Ishikawa (cell line): ENCODE measurements around the gene DCLRE1B.

Source experiments
- CEBPB ChIP-seq: IDR thresholded peaks from 2 replicates; pipeline ENCODE4 v1.6.1; 2012
- CREB1 ChIP-seq: IDR thresholded peaks from 2 replicates; pipeline ENCODE4 v1.6.1; 2012; ENCODE audit warnings: low read depth
- EGR1 ChIP-seq: IDR thresholded peaks from 2 replicates; pipeline ENCODE4 v1.6.1; 2012
- EP300 ChIP-seq: IDR thresholded peaks from 2 replicates; pipeline ENCODE4 v1.6.1; 2012; ENCODE audit warnings: borderline replicate concordance
- FOXM1 ChIP-seq: IDR thresholded peaks from 2 replicates; pipeline ENCODE4 v1.6.1; 2012; ENCODE audit warnings: low read depth, borderline replicate concordance
- NFIC ChIP-seq: IDR thresholded peaks from 2 replicates; pipeline ENCODE4 v1.6.1; 2012
- TAF1 ChIP-seq: IDR thresholded peaks from 2 replicates; pipeline ENCODE4 v1.6.1; 2012; ENCODE audit warnings: low read depth, mild to moderate bottlenecking
- TCF12 ChIP-seq: IDR thresholded peaks from 2 replicates; pipeline ENCODE4 v1.6.1; 2012; ENCODE audit warnings: low read depth
- TEAD4 ChIP-seq: IDR thresholded peaks from 2 replicates; pipeline ENCODE4 v1.6.1; 2012
- YY1 ChIP-seq: IDR thresholded peaks from 2 replicates; pipeline ENCODE4 v1.6.1; 2012; ENCODE audit warnings: low read depth
- ZBTB7A ChIP-seq: IDR thresholded peaks from 2 replicates; pipeline ENCODE4 v1.6.1; 2012; ENCODE audit warnings: low read depth
- TF ChIP-seq, protein P1 (sequence below): IDR thresholded peaks from 2 replicates; pipeline ENCODE4 v1.6.1; 2012
- TF ChIP-seq, protein P2 (sequence below): IDR thresholded peaks from 2 replicates; pipeline ENCODE4 v1.6.1; 2012
- TF ChIP-seq, protein P3 (sequence below): IDR thresholded peaks from 2 replicates; pipeline ENCODE4 v1.6.1; 2012; ENCODE audit warnings: low read depth, mild to moderate bottlenecking

DCLRE1B gene

DNA sequence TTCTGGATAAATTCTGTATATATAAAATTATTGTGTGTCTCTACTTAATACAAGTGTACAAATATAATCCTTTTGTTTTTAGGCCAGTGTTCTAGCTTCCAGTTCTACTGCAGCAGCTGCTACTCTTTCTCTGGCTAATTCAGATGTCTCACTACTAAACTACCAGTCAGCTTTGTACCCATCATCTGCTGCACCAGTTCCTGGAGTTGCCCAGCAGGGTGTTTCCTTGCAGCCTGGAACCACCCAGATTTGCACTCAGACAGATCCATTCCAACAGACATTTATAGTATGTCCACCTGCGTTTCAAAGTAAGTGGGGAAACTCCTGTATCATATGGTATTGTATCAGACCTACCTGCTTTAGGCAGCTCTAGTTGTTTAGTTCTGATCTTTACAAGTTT, 52.9 kb downstream of the DCLRE1B start:
- TF ChIP-seq CEBPB (no peak), EP300 (no peak), NFIC (no peak), TCF12 (no peak), ZBTB7A (no peak), YY1 (no peak), EGR1 (no peak)
- TF ChIP-seq, protein P1, sequence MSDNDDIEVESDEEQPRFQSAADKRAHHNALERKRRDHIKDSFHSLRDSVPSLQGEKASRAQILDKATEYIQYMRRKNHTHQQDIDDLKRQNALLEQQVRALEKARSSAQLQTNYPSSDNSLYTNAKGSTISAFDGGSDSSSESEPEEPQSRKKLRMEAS: no peak

DNA sequence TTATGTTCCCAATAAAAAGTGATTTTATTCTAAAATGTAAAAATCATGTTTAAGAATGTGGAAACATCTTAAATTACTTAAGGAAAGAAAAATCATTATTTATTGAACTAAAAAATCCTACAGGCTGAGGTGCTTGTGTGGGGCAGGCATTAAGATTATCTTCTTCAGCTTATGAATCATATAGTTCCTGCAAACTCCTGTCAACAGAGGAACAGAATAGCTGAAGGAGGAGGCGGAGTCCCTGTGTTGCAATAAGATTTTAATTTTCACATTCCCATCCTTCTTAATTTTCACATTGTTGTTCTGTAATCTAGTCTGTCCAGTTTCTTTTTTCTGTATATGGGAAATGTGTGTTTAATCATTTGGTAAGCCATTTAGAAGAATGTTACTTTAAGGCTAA, 53.6 kb downstream of the DCLRE1B start:
- TF ChIP-seq, protein P2, sequence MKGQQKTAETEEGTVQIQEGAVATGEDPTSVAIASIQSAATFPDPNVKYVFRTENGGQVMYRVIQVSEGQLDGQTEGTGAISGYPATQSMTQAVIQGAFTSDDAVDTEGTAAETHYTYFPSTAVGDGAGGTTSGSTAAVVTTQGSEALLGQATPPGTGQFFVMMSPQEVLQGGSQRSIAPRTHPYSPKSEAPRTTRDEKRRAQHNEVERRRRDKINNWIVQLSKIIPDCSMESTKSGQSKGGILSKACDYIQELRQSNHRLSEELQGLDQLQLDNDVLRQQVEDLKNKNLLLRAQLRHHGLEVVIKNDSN: no peak
- TF ChIP-seq CEBPB (no peak), ZBTB7A (no peak), EP300 (no peak), YY1 (no peak), CREB1 (no peak), FOXM1 (no peak), NFIC (no peak), TCF12 (no peak)
- TF ChIP-seq, protein P1: no peak
- TF ChIP-seq, protein P3, sequence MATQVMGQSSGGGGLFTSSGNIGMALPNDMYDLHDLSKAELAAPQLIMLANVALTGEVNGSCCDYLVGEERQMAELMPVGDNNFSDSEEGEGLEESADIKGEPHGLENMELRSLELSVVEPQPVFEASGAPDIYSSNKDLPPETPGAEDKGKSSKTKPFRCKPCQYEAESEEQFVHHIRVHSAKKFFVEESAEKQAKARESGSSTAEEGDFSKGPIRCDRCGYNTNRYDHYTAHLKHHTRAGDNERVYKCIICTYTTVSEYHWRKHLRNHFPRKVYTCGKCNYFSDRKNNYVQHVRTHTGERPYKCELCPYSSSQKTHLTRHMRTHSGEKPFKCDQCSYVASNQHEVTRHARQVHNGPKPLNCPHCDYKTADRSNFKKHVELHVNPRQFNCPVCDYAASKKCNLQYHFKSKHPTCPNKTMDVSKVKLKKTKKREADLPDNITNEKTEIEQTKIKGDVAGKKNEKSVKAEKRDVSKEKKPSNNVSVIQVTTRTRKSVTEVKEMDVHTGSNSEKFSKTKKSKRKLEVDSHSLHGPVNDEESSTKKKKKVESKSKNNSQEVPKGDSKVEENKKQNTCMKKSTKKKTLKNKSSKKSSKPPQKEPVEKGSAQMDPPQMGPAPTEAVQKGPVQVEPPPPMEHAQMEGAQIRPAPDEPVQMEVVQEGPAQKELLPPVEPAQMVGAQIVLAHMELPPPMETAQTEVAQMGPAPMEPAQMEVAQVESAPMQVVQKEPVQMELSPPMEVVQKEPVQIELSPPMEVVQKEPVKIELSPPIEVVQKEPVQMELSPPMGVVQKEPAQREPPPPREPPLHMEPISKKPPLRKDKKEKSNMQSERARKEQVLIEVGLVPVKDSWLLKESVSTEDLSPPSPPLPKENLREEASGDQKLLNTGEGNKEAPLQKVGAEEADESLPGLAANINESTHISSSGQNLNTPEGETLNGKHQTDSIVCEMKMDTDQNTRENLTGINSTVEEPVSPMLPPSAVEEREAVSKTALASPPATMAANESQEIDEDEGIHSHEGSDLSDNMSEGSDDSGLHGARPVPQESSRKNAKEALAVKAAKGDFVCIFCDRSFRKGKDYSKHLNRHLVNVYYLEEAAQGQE: no peak

DNA sequence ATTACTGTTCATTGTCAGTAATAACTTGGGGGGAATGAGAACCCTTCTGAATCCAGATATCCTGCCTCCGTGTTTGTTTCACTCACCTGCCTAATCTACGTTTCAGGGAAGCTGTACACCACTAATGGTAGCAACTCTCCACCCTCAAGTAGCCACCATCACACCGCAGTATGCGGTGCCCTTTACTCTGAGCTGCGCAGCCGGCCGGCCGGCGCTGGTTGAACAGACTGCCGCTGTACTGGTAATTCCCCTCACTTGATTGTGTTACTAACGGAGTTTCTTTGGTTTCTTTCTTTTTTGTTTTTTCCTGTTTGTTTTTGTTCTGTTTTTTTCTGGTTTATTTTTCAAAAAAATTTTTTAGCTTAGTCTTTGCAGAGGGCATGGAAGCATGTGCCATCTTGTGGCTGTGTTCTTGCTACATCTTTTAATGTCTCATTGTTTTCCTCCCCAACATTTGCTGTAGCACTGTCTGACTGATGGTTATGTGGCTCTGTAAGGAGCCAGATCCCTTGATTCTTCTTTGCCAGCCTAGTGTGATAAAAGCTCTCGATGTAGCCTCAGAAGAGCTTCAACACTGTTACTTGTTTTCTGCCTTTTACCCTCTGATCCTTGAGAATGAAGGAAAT, 58.3 kb downstream of the DCLRE1B start:
- TF ChIP-seq TAF1: no peak
- TF ChIP-seq, protein P2: no peak
- TF ChIP-seq YY1: no peak
- TF ChIP-seq, protein P3: no peak
- TF ChIP-seq CEBPB: no peak
- TF ChIP-seq TEAD4: no peak
- no peak for TF ChIP-seq ZBTB7A
- TF ChIP-seq EGR1: no peak
- TF ChIP-seq FOXM1: no peak
- TF ChIP-seq TCF12: no peak
